Measurements from ENCODE around the gene NXPE4.
"Not testable (repeated sequence)": the region's sequence is repeated elsewhere in the genome, so short reads cannot be mapped to it uniquely, and the experiment has no call there.

DNA sequence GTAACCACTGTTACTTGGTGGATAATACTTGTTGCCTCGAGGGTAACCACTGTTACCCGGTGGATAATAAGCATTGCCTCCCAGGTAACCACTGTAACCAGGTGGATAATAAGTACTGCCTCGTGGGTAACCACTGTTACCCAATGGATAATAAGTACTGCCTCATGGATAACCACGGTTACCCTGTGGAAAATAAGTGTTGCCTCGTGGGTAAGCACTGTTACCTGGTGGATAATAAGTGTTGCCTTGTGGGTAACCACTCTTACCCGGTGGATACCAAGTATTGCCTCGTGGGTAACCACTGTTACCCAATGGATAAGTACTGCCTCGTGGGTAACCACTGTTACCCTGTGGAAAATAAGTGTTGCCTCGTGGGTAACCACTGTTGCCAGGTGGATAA lies 13.0 kb upstream of the NXPE4 start:
- TF ChIP-seq, protein P1, sequence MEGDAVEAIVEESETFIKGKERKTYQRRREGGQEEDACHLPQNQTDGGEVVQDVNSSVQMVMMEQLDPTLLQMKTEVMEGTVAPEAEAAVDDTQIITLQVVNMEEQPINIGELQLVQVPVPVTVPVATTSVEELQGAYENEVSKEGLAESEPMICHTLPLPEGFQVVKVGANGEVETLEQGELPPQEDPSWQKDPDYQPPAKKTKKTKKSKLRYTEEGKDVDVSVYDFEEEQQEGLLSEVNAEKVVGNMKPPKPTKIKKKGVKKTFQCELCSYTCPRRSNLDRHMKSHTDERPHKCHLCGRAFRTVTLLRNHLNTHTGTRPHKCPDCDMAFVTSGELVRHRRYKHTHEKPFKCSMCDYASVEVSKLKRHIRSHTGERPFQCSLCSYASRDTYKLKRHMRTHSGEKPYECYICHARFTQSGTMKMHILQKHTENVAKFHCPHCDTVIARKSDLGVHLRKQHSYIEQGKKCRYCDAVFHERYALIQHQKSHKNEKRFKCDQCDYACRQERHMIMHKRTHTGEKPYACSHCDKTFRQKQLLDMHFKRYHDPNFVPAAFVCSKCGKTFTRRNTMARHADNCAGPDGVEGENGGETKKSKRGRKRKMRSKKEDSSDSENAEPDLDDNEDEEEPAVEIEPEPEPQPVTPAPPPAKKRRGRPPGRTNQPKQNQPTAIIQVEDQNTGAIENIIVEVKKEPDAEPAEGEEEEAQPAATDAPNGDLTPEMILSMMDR (IDR thresholded peaks at IDR 0.05 in 2 of 3, conservative IDR thresholded peaks at IDR 0.05 in 1 of 3; ENCODE audit: insufficient read depth in 2 of 3, low read depth in 1 of 3, low read length in 3 of 3): not testable (repeated sequence)
- not testable (repeated sequence) for TF ChIP-seq EP300 (IDR thresholded peaks at IDR 0.05; ENCODE audit: low read length); KDM4B (IDR thresholded peaks at IDR 0.05; ENCODE audit: borderline replicate concordance in 2 of 2, low read depth in 1 of 2); ZNF274 (IDR thresholded peaks at IDR 0.05; ENCODE audit: borderline replicate concordance, low read depth, low read length); SMARCA5 (IDR thresholded peaks at IDR 0.05); HNRNPL (IDR thresholded peaks at IDR 0.05; ENCODE audit: low read depth, low read length); BRD9 (IDR thresholded peaks at IDR 0.05; ENCODE audit: low read depth, partially characterized antibody); SIN3A (IDR thresholded peaks at IDR 0.05; ENCODE audit: borderline replicate concordance in 2 of 2, control insufficient read depth in 1 of 2, low read depth in 2 of 2, low read length in 2 of 2); FIP1L1 (IDR thresholded peaks at IDR 0.05; ENCODE audit: low read depth, low read length, poor library complexity, severe bottlenecking); NRF1 (conservative IDR thresholded peaks at IDR 0.05 in 1 of 2, IDR thresholded peaks at IDR 0.05 in 1 of 2); ATF2 (CRISPR knock-in tag; IDR thresholded peaks at IDR 0.05)
- TF ChIP-seq, protein P2, sequence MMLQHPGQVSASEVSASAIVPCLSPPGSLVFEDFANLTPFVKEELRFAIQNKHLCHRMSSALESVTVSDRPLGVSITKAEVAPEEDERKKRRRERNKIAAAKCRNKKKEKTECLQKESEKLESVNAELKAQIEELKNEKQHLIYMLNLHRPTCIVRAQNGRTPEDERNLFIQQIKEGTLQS (IDR thresholded peaks at IDR 0.05): not testable (repeated sequence)
- TF ChIP-seq, protein P2 (CRISPR knock-in tag; conservative IDR thresholded peaks at IDR 0.05): not testable (repeated sequence)

Measured in K562 (cell line).